Pancreas (tissue), 10 donors: Measurements from ENCODE around the gene ADGRV1. TPM values are rescaled to one million over a fixed set of nuclear protein-coding genes. Genes with fewer than 3 reads are reported as not detected.

ENCODE experiments used
- ATAC-seq, 4 donors: fragments of 200-7000 bp; cut with Tn5 transposase; one replicate each; pipeline versions ENCODE4 v1.8.0 to v1.9.1; 2020; ENCODE audit warnings: mild to moderate bottlenecking in 4 of 4, moderate library complexity in 4 of 4
- DNase-seq, 6 donors: peaks; one replicate each; pipeline ENCODE4 v3.0.0-alpha.2; 2020
- FAIRE-seq: peaks from 2 replicates; lab custom pipeline; 2012; peaks lifted over from hg19 to GRCh38; lab: Jason Lieb, UNC
- H3K27ac ChIP-seq, 4 donors: fragments of 200-600 bp; sonication (generic); 1 replicate in 3 of 4; 2 replicates in 1 of 4; pipeline versions ENCODE4 v1.5.0 to v1.8.0; 2020
- H3K27me3 ChIP-seq, 4 donors: fragments of 200-600 bp; one replicate each; pipeline ENCODE4 v1.8.0; 2021
- H3K36me3 ChIP-seq, 3 donors: fragments of 200-600 bp; sonication (generic) in 1 of 3; one replicate each; pipeline versions ENCODE4 v1.5.0 to v1.8.0; 2020 to 2021
- H3K4me1 ChIP-seq, 3 donors: fragments of 200-600 bp; one replicate each; pipeline ENCODE4 v1.8.0; 2021
- H3K4me3 ChIP-seq, 4 donors: fragments of 200-600 bp; sonication (generic) in 2 of 4; one replicate each; pipeline versions ENCODE4 v1.5.0 to v1.8.0; 2020 to 2021
- H3K9me3 ChIP-seq, 4 donors: fragments of 200-600 bp; one replicate each; pipeline ENCODE4 v1.8.0; 2021
- WGBS, 2 donors: extraction: QIAGEN DNeasy Blood & Tissue Kit; methylation state at CpG; one replicate each; pipeline ENCODE4 v1.1.7; 2013; 5-methylcytosine and 5-hydroxymethylcytosine counted together
- intact Hi-C, 3 donors: fragments of 100-400 bp; cut with DNase I; formaldehyde crosslinking; loops; one replicate each; pipeline versions ENCODE4 v1.11.1 to v1.14.2; 2022
- polyA plus RNA-seq, 2 donors: library from polyadenylated mRNA; stranded (reverse); fragments of 200-250 nt; gene quantifications; one replicate each; pipeline ENCODE4 v1.2.3, GENCODE V29; 2013
- total RNA-seq, 6 donors: library from RNA; stranded (reverse); fragmentation: NEBNext Ultra II Directional in 4 of 6; extraction: Animal tissue kit (Norgen Biotek cat#: 25700) in 4 of 6; gene quantifications; one replicate each; pipeline versions ENCODE4 v1.2.1 to v1.2.4, GENCODE V29; 2021 to 2023
- TF ChIP-seq, protein P1 (sequence below), 4 donors: fragments of 200-600 bp; sonication (generic) in 3 of 4; IDR thresholded peaks; one replicate each; pipeline versions ENCODE4 v1.5.0 to v1.8.0; 2021; ENCODE audit warnings: antibody characterized with exemption in 4 of 4
- donor health status: healthy with polysubstance abuse.
- donor health status: DM: no; HTN: no; CAD: no; lungs with moderate emphysema.
- donor health status: DM: no; HTN: no; CAD: no.
- donor health status: control.
- donor health status: control.
- donor health status: Bipolar disorder and iron deficiency.
- donor health status: DM: yes; HTN: yes; CAD: no.
- donor health status: DM: no; HTN: no; CAD: no.
- donor health status: DM: no; HTN: no; CAD: no.
- donor health status: DM: yes; HTN: yes; CAD: no.

ADGRV1 gene
- total and polyA plus RNA-seq, 8 donors, result 3.9 to 6.9 (median 5.4) TPM

DNA sequence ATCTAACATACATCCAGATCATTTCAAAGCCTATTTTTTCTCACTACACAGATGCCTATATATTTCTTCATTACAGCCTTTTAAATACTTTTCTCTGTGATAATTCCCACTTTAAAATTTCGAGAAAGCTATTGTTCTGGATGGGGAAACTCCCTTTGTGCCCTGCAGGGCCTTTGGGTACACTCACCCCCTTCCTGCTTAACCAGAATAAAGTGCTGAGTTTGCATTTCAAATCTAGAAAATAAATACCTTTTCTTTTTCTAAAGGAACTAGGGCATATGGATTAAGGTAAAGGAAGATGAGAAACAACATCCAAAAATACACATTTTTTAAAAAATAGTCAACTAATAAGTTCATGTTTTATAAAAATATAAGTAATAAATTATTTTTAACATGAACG, 323.9 kb downstream of the ADGRV1 start:
- Histone ChIP-seq H3K4me1 (peaks cover 4 to 10% (median 7%) of the 10 kb centered on the region in 3 donors), H3K36me3 (no peaks in the 10 kb centered on the region), H3K27me3 (no peaks in the 10 kb centered on the region), H3K9me3 (no peaks in the 10 kb centered on the region), H3K27ac (no peak overlapping the region), H3K4me3 (no peak overlapping the region)
- TF ChIP-seq, protein P1, sequence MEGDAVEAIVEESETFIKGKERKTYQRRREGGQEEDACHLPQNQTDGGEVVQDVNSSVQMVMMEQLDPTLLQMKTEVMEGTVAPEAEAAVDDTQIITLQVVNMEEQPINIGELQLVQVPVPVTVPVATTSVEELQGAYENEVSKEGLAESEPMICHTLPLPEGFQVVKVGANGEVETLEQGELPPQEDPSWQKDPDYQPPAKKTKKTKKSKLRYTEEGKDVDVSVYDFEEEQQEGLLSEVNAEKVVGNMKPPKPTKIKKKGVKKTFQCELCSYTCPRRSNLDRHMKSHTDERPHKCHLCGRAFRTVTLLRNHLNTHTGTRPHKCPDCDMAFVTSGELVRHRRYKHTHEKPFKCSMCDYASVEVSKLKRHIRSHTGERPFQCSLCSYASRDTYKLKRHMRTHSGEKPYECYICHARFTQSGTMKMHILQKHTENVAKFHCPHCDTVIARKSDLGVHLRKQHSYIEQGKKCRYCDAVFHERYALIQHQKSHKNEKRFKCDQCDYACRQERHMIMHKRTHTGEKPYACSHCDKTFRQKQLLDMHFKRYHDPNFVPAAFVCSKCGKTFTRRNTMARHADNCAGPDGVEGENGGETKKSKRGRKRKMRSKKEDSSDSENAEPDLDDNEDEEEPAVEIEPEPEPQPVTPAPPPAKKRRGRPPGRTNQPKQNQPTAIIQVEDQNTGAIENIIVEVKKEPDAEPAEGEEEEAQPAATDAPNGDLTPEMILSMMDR (IDR thresholded peaks at IDR 0.05), result no peak
- intact Hi-C loops, result no loop called here
- WGBS, 2 donors, result 83 to 89% methylated on average over 2 of the region's 2 CpGs
- FAIRE-seq (no peak), ATAC-seq (no peak), DNase-seq (no peak)

DNA sequence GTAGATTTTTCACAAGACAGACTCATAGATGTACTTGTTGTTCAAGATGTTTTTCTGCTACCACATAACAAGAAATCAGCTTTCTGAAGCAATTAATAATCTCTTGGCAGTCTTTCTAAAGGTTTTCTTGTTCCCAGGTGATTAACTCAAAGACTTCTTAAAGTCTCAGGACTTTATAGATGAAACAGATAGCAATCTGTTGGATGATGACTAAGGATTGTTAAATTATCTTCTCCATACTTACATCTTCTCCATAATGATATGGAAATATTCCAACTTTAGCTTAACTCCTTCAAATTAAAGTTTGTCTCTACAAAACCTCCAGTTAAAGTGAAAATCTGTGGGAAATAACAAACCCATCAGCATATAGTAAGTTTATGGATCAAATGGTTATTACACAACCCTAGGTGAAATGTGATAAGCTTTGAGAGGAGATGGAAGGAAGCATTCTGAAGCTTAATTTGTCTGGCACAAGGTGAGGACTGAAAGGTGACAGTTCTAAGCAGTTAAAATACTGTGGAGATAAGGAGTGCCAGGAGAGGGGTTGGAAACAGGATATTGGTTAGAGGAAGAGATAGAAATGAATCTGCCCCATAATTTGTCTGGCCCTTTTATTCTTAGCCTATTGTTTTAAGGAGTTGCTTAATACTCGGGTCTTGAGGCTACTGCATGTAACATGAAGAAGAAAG, 326.7 kb downstream of the ADGRV1 start:
- Histone ChIP-seq H3K36me3 (no peaks in the 10 kb centered on the region), H3K27me3 (no peaks in the 10 kb centered on the region), H3K9me3 (no peaks in the 10 kb centered on the region), H3K27ac (no peak overlapping the region), H3K4me1 (peaks cover 7 to 23% (median 18%) of the 10 kb centered on the region in 3 donors), H3K4me3 (no peak overlapping the region)
- 71 to 78% methylated on average over 1 of the region's 1 CpG for WGBS, 2 donors
- DNase-seq, result no peak
- FAIRE-seq, result no peak
- no peak for ATAC-seq
- TF ChIP-seq, protein P1 (IDR thresholded peaks at IDR 0.05), result no peak
- intact Hi-C loops, result no loop called here

DNA sequence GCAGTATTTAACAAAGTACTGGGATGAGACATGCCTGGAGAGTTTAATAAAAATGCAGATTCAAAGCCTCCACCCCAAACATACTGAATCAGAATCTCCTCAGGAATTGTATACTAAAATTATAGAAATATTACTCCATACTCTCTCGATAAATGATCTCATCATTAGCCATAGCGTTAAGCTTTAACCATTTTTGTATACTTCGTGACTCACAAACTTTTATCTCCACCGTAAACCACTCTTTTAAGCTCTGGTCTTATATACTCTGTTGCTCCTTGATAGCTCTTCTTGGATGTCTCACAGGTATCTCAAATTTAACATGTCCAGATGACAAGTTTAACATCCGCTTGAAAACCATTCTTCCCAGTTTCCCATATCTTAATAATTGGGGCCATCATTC, 327.8 kb downstream of the ADGRV1 start:
- ATAC-seq (no peak), DNase-seq (no peak), FAIRE-seq (no peak)
- Histone ChIP-seq H3K4me1 (peaks cover 7 to 23% (median 18%) of the 10 kb centered on the region in 3 donors), H3K4me3 (no peak overlapping the region), H3K9me3 (no peaks in the 10 kb centered on the region), H3K27ac (no peak overlapping the region), H3K36me3 (no peaks in the 10 kb centered on the region), H3K27me3 (no peaks in the 10 kb centered on the region)
- TF ChIP-seq, protein P1 (IDR thresholded peaks at IDR 0.05), result no peak
- intact Hi-C loops, result no loop called here
- 95 to 98% methylated on average over 5 of the region's 5 CpGs for WGBS, 2 donors

DNA sequence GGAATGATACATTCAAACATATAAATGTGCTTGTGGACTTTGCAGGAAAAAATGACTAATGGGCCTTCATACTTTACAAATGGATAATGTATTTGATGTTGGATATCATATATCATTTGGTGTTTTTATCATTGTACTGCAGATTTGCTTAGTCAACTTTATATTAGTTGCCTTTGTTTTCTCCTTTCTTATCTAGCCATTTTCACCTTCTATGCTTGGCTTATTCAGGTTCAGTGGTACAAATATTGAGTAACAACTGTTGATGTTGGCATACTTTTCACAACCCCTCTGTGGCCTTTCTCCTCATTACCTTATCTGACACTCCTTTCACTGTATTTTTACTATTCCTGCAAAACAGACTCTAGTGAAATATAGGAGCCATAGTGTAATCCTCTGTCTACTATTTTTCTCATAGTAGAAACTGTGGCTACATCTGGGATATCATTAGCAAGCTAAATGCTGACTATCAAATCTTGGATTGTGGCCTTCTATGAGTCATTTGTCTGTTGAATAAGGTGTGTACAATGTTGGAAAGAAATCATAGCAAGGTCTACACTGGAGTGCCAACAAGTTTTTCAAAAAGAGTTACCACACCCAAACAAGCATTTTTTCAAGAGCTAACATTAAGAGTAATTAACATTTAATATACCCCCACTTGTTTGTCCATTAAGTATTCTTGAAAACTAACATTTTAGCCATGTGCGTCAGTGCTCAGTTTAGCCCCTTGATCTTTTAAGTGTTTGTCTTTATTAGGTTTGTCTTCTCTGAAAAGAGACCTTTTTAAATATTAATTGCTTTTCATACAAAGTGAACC, 330.1 kb downstream of the ADGRV1 start:
- TF ChIP-seq, protein P1 (IDR thresholded peaks at IDR 0.05), result no peak
- Histone ChIP-seq H3K9me3 (no peaks in the 10 kb centered on the region), H3K4me3 (no peak overlapping the region), H3K36me3 (no peaks in the 10 kb centered on the region), H3K4me1 (peaks cover 7 to 23% (median 18%) of the 10 kb centered on the region in 3 donors), H3K27me3 (no peaks in the 10 kb centered on the region), H3K27ac (peak overlapping the region in 2 of 4 donors; percentile 30 to 38)
- ATAC-seq, result peak; percentile 93 to 97 (median 96)
- DNase-seq, result no peak
- FAIRE-seq, result peak; percentile 47
- intact Hi-C loops, result no loop called here
- WGBS, 2 donors, result 91 to 95% methylated on average over 1 of the region's 1 CpG

DNA sequence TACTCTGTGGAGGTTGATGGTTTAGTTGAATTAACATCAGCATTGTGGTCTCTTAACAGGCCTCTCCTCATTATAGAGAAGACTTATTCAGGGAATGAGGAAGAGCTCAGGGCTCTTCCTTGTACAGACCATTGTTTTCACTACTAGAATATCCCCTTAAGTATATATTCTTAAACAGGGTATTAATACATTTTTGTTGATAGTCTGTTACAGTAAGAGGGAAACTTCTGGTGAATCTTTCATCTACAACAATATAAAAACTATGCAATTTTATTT, 330.7 kb downstream of the ADGRV1 start:
- ATAC-seq (peak in 3 of 4 donors; percentile 22 to 30 (median 22)), FAIRE-seq (no peak), DNase-seq (no peak)
- H3K4me3 ChIP-seq, result no peak overlapping the region
- TF ChIP-seq, protein P1 (IDR thresholded peaks at IDR 0.05), result no peak
- H3K27ac ChIP-seq, result peak overlapping the region in 2 of 4 donors; percentile 30 to 38
- intact Hi-C loops, result no loop called here
- peaks cover 7 to 23% (median 18%) of the 10 kb centered on the region in 3 donors for H3K4me1 ChIP-seq
- no peaks in the 10 kb centered on the region for H3K9me3 ChIP-seq
- H3K36me3 ChIP-seq, result no peaks in the 10 kb centered on the region
- no peaks in the 10 kb centered on the region for H3K27me3 ChIP-seq
